DND-41 (cell line): ENCODE results near the gene OTUD1.

Source experiments
- CTCF ChIP-seq: IDR thresholded peaks from 2 replicates; pipeline ENCODE4 v1.5.1; 2012; ENCODE audit warnings: borderline replicate concordance, low read length, moderate library complexity, mild to moderate bottlenecking; ENCODE audit not compliant: poor library complexity, severe bottlenecking; ENCODE audit errors: extremely low read depth
- EZH2 ChIP-seq: IDR thresholded peaks from 3 replicates; pipeline ENCODE4 v1.6.1; 2012; ENCODE audit warnings: borderline replicate concordance, low read depth, mild to moderate bottlenecking, moderate library complexity, low read length, inconsistent platforms; ENCODE audit not compliant: severe bottlenecking

GRCh38 chr10:23406409-23406808, 32.5 kb upstream of the OTUD1 start:
- no peak for TF ChIP-seq CTCF
- TF ChIP-seq EZH2 = no peak
